BE2C (cell line): ENCODE results near the gene KANSL3.

Source experiments
- DNase-seq: peaks from one replicate; pipeline ENCODE4 v3.0.0-alpha.2; 2020
- H3K27me3 ChIP-seq: fragments of 250-450 bp; sonication (Bioruptor Pico); 2 replicates; pipeline ENCODE4 v1.5.1; 2020; ENCODE audit warnings: mild to moderate bottlenecking
- H3K36me3 ChIP-seq: fragments of 250-450 bp; sonication (Bioruptor Pico); 2 replicates; pipeline ENCODE4 v1.5.1; 2020; ENCODE audit warnings: mild to moderate bottlenecking
- H3K4me1 ChIP-seq: fragments of 250-450 bp; sonication (Bioruptor Pico); 2 replicates; pipeline ENCODE4 v1.5.1; 2020
- H3K4me3 ChIP-seq: 2 replicates; pipeline ENCODE4 v1.5.1; 2011; ENCODE audit warnings: low read depth, low read length
- H3K9me3 ChIP-seq: fragments of 250-450 bp; sonication (Bioruptor Pico); 2 replicates; pipeline ENCODE4 v1.5.1; 2020
- CTCF ChIP-seq: IDR thresholded peaks from 2 replicates; pipeline ENCODE4 v1.5.1; 2012; ENCODE audit warnings: mild to moderate bottlenecking, low read depth, low read length

Gene KANSL3

GRCh38 chr2:96547203-96547641 is 90.9 kb downstream of the KANSL3 start:
- Histone ChIP-seq H3K4me3 (no peak overlapping the region), H3K4me1 (no peaks in the 10 kb centered on the region), H3K9me3 (no peaks in the 10 kb centered on the region), H3K36me3 (no peaks in the 10 kb centered on the region), H3K27me3 (no peaks in the 10 kb centered on the region)
- no peak for TF ChIP-seq CTCF
- no peak for DNase-seq

- H3K27me3 ChIP-seq, result no peaks in the 10 kb centered on the region
- H3K4me1 ChIP-seq, result no peaks in the 10 kb centered on the region
- H3K36me3 ChIP-seq, result no peaks in the 10 kb centered on the region
- H3K4me3 ChIP-seq, result no peak overlapping the region
- no peaks in the 10 kb centered on the region for H3K9me3 ChIP-seq
- no peak for TF ChIP-seq CTCF
- no peak for DNase-seq
Observed at GRCh38 chr2:96546797-96547196, 91.3 kb downstream of the KANSL3 start.

- H3K36me3 ChIP-seq, result no peaks in the 10 kb centered on the region
- no peaks in the 10 kb centered on the region for H3K4me1 ChIP-seq
- no peak for DNase-seq
- no peak for TF ChIP-seq CTCF
- no peak overlapping the region for H3K4me3 ChIP-seq
- no peaks in the 10 kb centered on the region for H3K9me3 ChIP-seq
- H3K27me3 ChIP-seq, result no peaks in the 10 kb centered on the region
Observed at GRCh38 chr2:96546321-96546720, 91.8 kb downstream of the KANSL3 start.
